ENCODE results near the gene SLC8B1. TPM values are rescaled to one million over a fixed set of nuclear protein-coding genes. Genes with fewer than 3 reads are reported as not detected.

Gene SLC8B1
- polyA plus RNA-seq, 2 of the 4 experiments (the other 2 are of a cell fraction) = 11.0 to 11.3 TPM

GRCh38 chr12:113268621-113269020 is 66.3 kb downstream of the SLC8B1 start:
- peaks cover 3% of the 10 kb centered on the region; the same call in 1 of the 3 replicates for H3K4me1 ChIP-seq
- H3K4me3 ChIP-seq = no peak overlapping the region
- DNase-seq (ENCODE audit: low read depth in 1 of 2, low spot score in 1 of 2) (no peak), ATAC-seq (no peak; a peak in 1 of 6 replicates), FAIRE-seq (no peak)
- ChIA-PET POLR2A (no interaction called here), CTCF (interaction anchor here (1.0 to 1.5 kb wide), 2 partner anchors 9 to 52 kb away, joined by 3 to 4 read pairs; no protein-coding TSS in a partner anchor)
- no peaks in the 10 kb centered on the region for H3K9me3 ChIP-seq
- WGBS (ENCODE audit: missing lambda C conversion rate) = 87% methylated on average over 19 of the region's 19 CpGs
- H3K4me2 ChIP-seq = no peak overlapping the region
- H3K27ac ChIP-seq = no peak overlapping the region
- TF ChIP-seq REST (IDR thresholded peaks at IDR 0.05) (no peak), HOXB5 (CRISPR knock-in tag; IDR thresholded peaks at IDR 0.05) (no peak), EP300 (IDR thresholded peaks at IDR 0.05) (no peak), ESRRA (IDR thresholded peaks at IDR 0.05; ENCODE audit: borderline replicate concordance, low read length) (no peak), POLR2A (IDR thresholded peaks at IDR 0.05; ENCODE audit: low read length) (no peak), CBX8 (IDR thresholded peaks at IDR 0.05) (no peak)

GRCh38 chr12:113268136-113268535 is 66.8 kb downstream of the SLC8B1 start:
- no peak overlapping the region for H3K27ac ChIP-seq
- FAIRE-seq = no peak
- ChIA-PET POLR2A (no interaction called here), CTCF (interaction anchor here (0.6 to 1.5 kb wide), 2 partner anchors 43 to 52 kb away, joined by 3 read pairs; no protein-coding TSS in a partner anchor)
- no peak overlapping the region for H3K4me3 ChIP-seq
- WGBS (ENCODE audit: missing lambda C conversion rate) = 92% methylated on average over 9 of the region's 12 CpGs
- no peak overlapping the region for H3K4me2 ChIP-seq
- no peak for DNase-seq (ENCODE audit: low read depth in 1 of 2, low spot score in 1 of 2)
- no peaks in the 10 kb centered on the region for H3K9me3 ChIP-seq
- ATAC-seq = no peak
- TF ChIP-seq KDM5A (IDR thresholded peaks at IDR 0.05) (no peak), NFE2L2 (conservative IDR thresholded peaks at IDR 0.05; ENCODE audit: low read length) (no peak), HES2 (IDR thresholded peaks at IDR 0.05) (no peak)
- H3K4me1 ChIP-seq = peaks cover 3% of the 10 kb centered on the region; the same call in 1 of the 3 replicates

GRCh38 chr12:113267621-113268020 is 67.3 kb downstream of the SLC8B1 start:
- POLR2A ChIA-PET = no interaction called here
- TF ChIP-seq FOSB (CRISPR knock-in tag; IDR thresholded peaks at IDR 0.05) = no peak
- TF ChIP-seq MAX (IDR thresholded peaks at IDR 0.05) = no peak
- no peak for TF ChIP-seq HES2 (IDR thresholded peaks at IDR 0.05)
- TF ChIP-seq CTCF (IDR thresholded peaks at IDR 0.05) = no peak
- TF ChIP-seq ZFP36 (IDR thresholded peaks at IDR 0.05; ENCODE audit: borderline replicate concordance, partially characterized antibody) = no peak
- TF ChIP-seq ATOH8 (CRISPR knock-in tag; IDR thresholded peaks at IDR 0.05; ENCODE audit: low read depth) = no peak
- TF ChIP-seq PHF8 (IDR thresholded peaks at IDR 0.05; ENCODE audit: borderline replicate concordance, low read depth) = no peak
- no peak for TF ChIP-seq MAZ (IDR thresholded peaks at IDR 0.05; ENCODE audit: borderline replicate concordance, low read depth, low read length)
- TF ChIP-seq ESRRA (IDR thresholded peaks at IDR 0.05; ENCODE audit: borderline replicate concordance, low read length) = no peak
- TF ChIP-seq NPAS2 (CRISPR knock-in tag; IDR thresholded peaks at IDR 0.05; ENCODE audit: borderline replicate concordance) = no peak
- TF ChIP-seq BHLHE40 (IDR thresholded peaks at IDR 0.05; ENCODE audit: low read depth, low read length) = no peak
- no peak for TF ChIP-seq MYC (IDR thresholded peaks at IDR 0.05; ENCODE audit: borderline replicate concordance, low read length)
- no peak for TF ChIP-seq NR3C1 (IDR thresholded peaks at IDR 0.05)

More at GRCh38 chr12:113267621-113268020, 67.3 kb downstream of the SLC8B1 start:
- H3K4me1 ChIP-seq = peaks cover 3% of the 10 kb centered on the region; the same call in 1 of the 3 replicates
- no peak overlapping the region for H3K4me2 ChIP-seq
- H3K27ac ChIP-seq = no peak overlapping the region
- ATAC-seq (peak in 1 of 2 experiments; percentile 32; a peak in 2 of 6 replicates), DNase-seq (ENCODE audit: low read depth in 1 of 2, low spot score in 1 of 2) (no peak), FAIRE-seq (no peak)
- no peaks in the 10 kb centered on the region for H3K9me3 ChIP-seq
- 90% methylated on average over 7 of the region's 7 CpGs for WGBS (ENCODE audit: missing lambda C conversion rate)
- no peak overlapping the region for H3K4me3 ChIP-seq
- CTCF ChIA-PET = interaction anchor here (0.6 to 1.5 kb wide), 3 partner anchors 13 to 51 kb away, joined by 3 read pairs; no protein-coding TSS in a partner anchor
